Uterus (tissue), 4 donors: Measurements from ENCODE around the gene OR14J1. TPM values are rescaled to one million over a fixed set of nuclear protein-coding genes. Genes with fewer than 3 reads are reported as not detected.
"Not testable (repeated sequence)": the region's sequence is repeated elsewhere in the genome, so short reads cannot be mapped to it uniquely, and the experiment has no call there.

Experiments
- DNase-seq, 2 donors: peaks; one replicate each; pipeline ENCODE4 v3.0.0-alpha.2; 2019 to 2020
- H3K27ac ChIP-seq, 2 donors: fragments of 200-600 bp; sonication (generic); 1 replicate in 1 of 2; 2 replicates in 1 of 2; pipeline ENCODE4 v1.5.1; 2016 to 2018
- H3K27me3 ChIP-seq, 2 donors: fragments of 200-600 bp; sonication (generic); one replicate each; pipeline ENCODE4 v1.5.1; 2018 to 2019; ENCODE audit warnings: control low read depth in 1 of 2
- H3K36me3 ChIP-seq, 2 donors: fragments of 200-600 bp; sonication (generic); one replicate each; pipeline ENCODE4 v1.5.1; 2019; ENCODE audit warnings: control low read depth in 1 of 2
- H3K4me1 ChIP-seq, 2 donors: fragments of 200-600 bp; sonication (generic); one replicate each; pipeline ENCODE4 v1.5.1; 2018 to 2019; ENCODE audit warnings: control low read depth in 1 of 2
- H3K4me3 ChIP-seq, 2 donors: fragments of 200-600 bp; sonication (generic); 1 replicate in 1 of 2; 2 replicates in 1 of 2; pipeline ENCODE4 v1.5.1; 2018 to 2019; ENCODE audit warnings: mild to moderate bottlenecking in 1 of 2
- H3K9me3 ChIP-seq, 2 donors: fragments of 200-600 bp; sonication (generic); one replicate each; pipeline ENCODE4 v1.5.1; 2019; ENCODE audit warnings: control low read depth in 1 of 2
- POLR2A ChIP-seq, 2 donors: fragments of 450-650 bp; IDR thresholded peaks; one replicate each; pipeline ENCODE4 v1.6.1; 2016; ENCODE audit warnings: antibody characterized with exemption in 2 of 2, mild to moderate bottlenecking in 1 of 2, moderate library complexity in 1 of 2
- intact Hi-C: fragments of 100-400 bp; cut with DNase I; formaldehyde crosslinking; loops from one replicate; pipeline ENCODE4 v1.15.1; 2023; ENCODE audit warnings: low total_unique reads
- total RNA-seq, 4 donors: library from RNA; depleted of rRNA in 3 of 4; stranded (reverse); fragments of >200 nt in 3 of 4; gene quantifications; one replicate each; pipeline versions ENCODE4 v1.1.0 to v1.2.4, GENCODE V29; 2014 to 2023
- TF ChIP-seq, protein P1 (sequence below), 4 experiments: fragments of 200-600 bp in 2 of 4; fragments of 450-650 bp in 2 of 4; sonication (generic) in 2 of 4; IDR thresholded peaks; one replicate each; pipeline ENCODE4 v1.5.1; 2016 to 2019; ENCODE audit warnings: antibody characterized with exemption in 4 of 4, mild to moderate bottlenecking in 2 of 4, moderate library complexity in 1 of 4
- donor health status: DM: yes; HTN: yes; CAD: no.

Gene OR14J1
- total RNA-seq, 4 donors from 2014 or later = not detected

DNA sequence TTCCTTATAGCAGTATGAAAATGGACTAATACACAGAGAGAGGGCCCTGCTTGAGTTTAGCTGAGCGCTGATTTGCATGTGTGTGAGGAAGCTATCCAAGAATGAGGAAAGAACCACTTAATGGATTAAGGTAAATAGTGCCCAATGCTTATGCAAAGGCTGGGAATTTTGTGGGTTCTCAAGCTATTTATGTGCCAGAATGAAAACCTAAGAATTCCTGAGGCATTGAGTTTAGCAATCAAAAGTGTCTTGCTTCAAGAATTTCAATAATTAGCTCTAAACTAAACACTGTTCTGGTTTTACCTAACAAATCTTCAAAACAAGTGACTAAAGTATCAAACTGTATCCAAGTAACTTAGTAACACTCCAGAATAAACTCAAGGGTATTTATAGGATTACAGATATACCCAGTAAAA, 7.0 kb upstream of the OR14J1 start:
- Histone ChIP-seq H3K4me1 (no peaks in the 10 kb centered on the region), H3K27ac (no peak overlapping the region), H3K36me3 (no peaks in the 10 kb centered on the region), H3K27me3 (no peaks in the 10 kb centered on the region), H3K4me3 (no peak overlapping the region), H3K9me3 (no peaks in the 10 kb centered on the region)
- no peak for TF ChIP-seq POLR2A (IDR thresholded peaks at IDR 0.05)
- TF ChIP-seq, protein P1, sequence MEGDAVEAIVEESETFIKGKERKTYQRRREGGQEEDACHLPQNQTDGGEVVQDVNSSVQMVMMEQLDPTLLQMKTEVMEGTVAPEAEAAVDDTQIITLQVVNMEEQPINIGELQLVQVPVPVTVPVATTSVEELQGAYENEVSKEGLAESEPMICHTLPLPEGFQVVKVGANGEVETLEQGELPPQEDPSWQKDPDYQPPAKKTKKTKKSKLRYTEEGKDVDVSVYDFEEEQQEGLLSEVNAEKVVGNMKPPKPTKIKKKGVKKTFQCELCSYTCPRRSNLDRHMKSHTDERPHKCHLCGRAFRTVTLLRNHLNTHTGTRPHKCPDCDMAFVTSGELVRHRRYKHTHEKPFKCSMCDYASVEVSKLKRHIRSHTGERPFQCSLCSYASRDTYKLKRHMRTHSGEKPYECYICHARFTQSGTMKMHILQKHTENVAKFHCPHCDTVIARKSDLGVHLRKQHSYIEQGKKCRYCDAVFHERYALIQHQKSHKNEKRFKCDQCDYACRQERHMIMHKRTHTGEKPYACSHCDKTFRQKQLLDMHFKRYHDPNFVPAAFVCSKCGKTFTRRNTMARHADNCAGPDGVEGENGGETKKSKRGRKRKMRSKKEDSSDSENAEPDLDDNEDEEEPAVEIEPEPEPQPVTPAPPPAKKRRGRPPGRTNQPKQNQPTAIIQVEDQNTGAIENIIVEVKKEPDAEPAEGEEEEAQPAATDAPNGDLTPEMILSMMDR (IDR thresholded peaks at IDR 0.05) = no peak
- no peak for DNase-seq
- intact Hi-C loops = no loop called here

DNA sequence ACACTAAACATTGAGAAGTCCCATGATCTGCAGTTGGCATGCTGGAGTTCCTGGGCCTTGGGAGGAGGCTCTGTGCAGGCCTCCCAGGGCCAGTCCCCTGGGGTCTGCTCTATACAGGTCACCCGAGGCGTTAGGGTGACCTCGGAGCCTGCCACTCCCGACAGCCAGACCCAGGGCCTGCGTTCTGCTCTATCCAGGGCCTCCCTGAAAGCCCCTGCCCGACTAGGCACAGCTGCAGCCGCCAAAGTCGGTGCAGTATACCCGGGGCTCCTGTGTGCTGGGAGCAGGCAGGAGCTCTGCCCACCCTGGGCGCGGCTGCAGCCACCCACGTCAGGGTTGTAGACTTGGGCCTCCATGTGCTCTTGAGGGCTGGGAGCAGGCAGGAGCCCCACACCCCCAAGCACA, 6.3 kb upstream of the OR14J1 start:
- no peaks in the 10 kb centered on the region for H3K9me3 ChIP-seq
- intact Hi-C loops = no loop called here
- H3K4me3 ChIP-seq = no peak overlapping the region
- H3K4me1 ChIP-seq = no peaks in the 10 kb centered on the region
- no peak for DNase-seq
- no peak overlapping the region for H3K27ac ChIP-seq
- H3K36me3 ChIP-seq = no peaks in the 10 kb centered on the region
- TF ChIP-seq, protein P1 (IDR thresholded peaks at IDR 0.05) = no peak
- no peak for TF ChIP-seq POLR2A (IDR thresholded peaks at IDR 0.05)
- no peaks in the 10 kb centered on the region for H3K27me3 ChIP-seq

DNA sequence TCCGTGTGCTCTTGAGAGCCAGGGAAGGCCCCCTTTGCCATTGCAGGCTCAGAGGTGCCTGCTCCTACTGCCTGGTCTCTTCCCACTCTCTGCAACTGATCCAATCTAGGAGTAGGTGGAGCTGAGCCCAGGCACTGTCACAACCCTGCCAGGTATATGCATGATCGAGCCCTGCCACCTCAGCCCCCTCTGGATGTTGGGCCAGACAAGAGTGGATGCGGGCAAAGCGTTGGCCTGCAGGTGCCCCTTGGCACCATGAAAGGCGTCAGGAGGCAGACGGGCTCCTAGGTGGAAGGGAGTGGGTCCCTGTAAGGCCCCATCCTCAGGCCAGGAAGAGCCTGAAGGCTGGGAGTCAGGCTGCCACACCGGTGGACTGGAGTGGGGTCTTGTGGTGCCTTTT, 5.9 kb upstream of the OR14J1 start:
- intact Hi-C loops = no loop called here
- H3K27ac ChIP-seq = no peak overlapping the region
- H3K4me3 ChIP-seq = no peak overlapping the region
- H3K36me3 ChIP-seq = no peaks in the 10 kb centered on the region
- H3K9me3 ChIP-seq = no peaks in the 10 kb centered on the region
- no peaks in the 10 kb centered on the region for H3K4me1 ChIP-seq
- H3K27me3 ChIP-seq = no peaks in the 10 kb centered on the region
- no peak for DNase-seq
- TF ChIP-seq, protein P1 (IDR thresholded peaks at IDR 0.05) = no peak
- no peak for TF ChIP-seq POLR2A (IDR thresholded peaks at IDR 0.05)

- no peaks in the 10 kb centered on the region for H3K4me1 ChIP-seq
- no peak for TF ChIP-seq POLR2A (IDR thresholded peaks at IDR 0.05)
- TF ChIP-seq, protein P1 (IDR thresholded peaks at IDR 0.05) = no peak
- intact Hi-C loops = no loop called here
- H3K27ac ChIP-seq = no peak overlapping the region
- H3K4me3 ChIP-seq = no peak overlapping the region
- no peaks in the 10 kb centered on the region for H3K27me3 ChIP-seq
- H3K36me3 ChIP-seq = no peaks in the 10 kb centered on the region
- no peaks in the 10 kb centered on the region for H3K9me3 ChIP-seq
- DNase-seq = no peak
Observed at GRCh38 chr6:29319931-29320330, 18.4 kb downstream of the OR14J1 start.

DNA sequence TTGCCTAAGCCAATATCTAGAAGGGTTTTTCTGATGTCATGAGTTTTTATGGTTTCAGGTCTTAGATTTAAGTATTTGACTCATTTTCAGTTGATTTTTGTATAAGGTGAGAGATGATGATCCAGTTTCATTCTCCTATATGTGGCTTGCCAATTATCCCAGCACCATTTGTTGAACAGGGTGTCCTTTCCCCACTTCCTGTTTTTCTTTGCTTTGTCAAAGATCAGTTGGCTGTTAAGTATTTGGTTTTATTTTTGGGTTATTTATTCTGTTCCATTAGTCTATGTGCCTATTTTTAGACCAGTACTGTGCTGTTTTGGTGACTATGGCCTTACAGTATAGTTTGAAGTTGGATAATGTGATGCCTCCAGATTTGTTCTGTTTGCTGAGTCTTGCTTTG, 21.8 kb downstream of the OR14J1 start:
- intact Hi-C loops, H3K27ac ChIP-seq, DNase-seq, H3K4me3 ChIP-seq, H3K4me1 ChIP-seq, H3K36me3 ChIP-seq, H3K9me3 ChIP-seq, H3K27me3 ChIP-seq: not testable (repeated sequence)

DNA sequence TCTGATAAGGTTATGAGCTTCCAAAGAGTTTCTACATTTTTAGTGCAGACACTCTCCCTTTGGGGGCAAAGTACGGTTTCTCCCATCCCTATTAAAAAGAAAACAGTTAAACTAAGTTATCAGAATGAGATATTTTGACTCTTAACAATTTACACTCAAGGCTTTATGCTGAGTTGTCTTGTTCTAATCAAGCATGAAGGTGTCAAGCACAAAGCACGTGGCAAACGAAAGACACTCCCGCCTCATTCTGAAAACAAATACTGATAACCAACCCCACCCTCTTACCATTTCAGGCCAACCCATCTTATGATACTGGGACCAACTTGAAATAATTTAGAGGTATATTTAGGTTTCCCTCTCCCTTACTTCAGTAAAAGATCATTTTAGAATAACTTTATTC, 24.3 kb downstream of the OR14J1 start:
- intact Hi-C loops = no loop called here
- no peaks in the 10 kb centered on the region for H3K36me3 ChIP-seq
- TF ChIP-seq POLR2A (IDR thresholded peaks at IDR 0.05) = no peak
- TF ChIP-seq, protein P1 (IDR thresholded peaks at IDR 0.05) = no peak
- H3K27ac ChIP-seq = no peak overlapping the region
- no peaks in the 10 kb centered on the region for H3K9me3 ChIP-seq
- no peak for DNase-seq
- H3K27me3 ChIP-seq = no peaks in the 10 kb centered on the region
- H3K4me3 ChIP-seq = no peak overlapping the region
- H3K4me1 ChIP-seq = no peaks in the 10 kb centered on the region
